Measurements from ENCODE around the gene SCNN1A. TPM values are rescaled to one million over a fixed set of nuclear protein-coding genes. Genes with fewer than 3 reads are reported as not detected.

Gene SCNN1A
- total RNA-seq, 1 experiment from 2014 or later = 111 TPM

DNA sequence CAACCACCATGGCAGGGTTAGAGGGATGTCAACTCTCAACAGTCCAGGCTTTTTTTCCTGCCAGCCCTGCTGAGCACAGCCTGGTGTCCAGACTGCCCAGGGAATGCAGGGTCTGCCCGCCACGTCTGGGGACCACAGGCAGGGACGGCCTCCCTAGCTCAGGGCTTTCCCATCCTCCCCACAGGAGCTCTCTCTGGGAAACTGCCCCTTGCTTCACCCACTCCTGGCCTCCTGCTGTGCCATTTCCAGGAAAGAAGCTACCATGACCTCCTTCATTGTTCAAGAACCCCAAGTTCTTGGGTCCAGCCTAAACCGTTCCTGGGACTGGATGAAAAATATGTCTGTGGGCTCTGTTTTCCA is 4.8 kb downstream of the SCNN1A start:
- Histone ChIP-seq H2BK5ac (ENCODE audit: insufficient read length, low read length) (peak overlapping the region; percentile 23), H2BK12ac (ENCODE audit: insufficient read length, low read depth, low read length) (peak overlapping the region; percentile 7), H3K79me2 (ENCODE audit: insufficient read depth, low read length) (peaks cover 30% of the 10 kb centered on the region), H3T11ph (ENCODE audit: low read length) (no peak overlapping the region), H2BK15ac (ENCODE audit: low read depth, low read length) (no peak overlapping the region), H4K5ac (ENCODE audit: insufficient read length, low read depth, low read length) (no peak overlapping the region), H3K18ac (ENCODE audit: insufficient read length, low read depth, low read length) (peak overlapping the region; percentile 25), H3K23ac (ENCODE audit: insufficient read length, low read depth, low read length) (no peak overlapping the region), H2AFZ (ENCODE audit: low read length) (no peak overlapping the region), H3K4ac (ENCODE audit: low read depth, low read length) (no peak overlapping the region), H3K27me3 (ENCODE audit: insufficient read depth, low read length) (no peaks in the 10 kb centered on the region), H3K56ac (ENCODE audit: insufficient read length, low read depth, low read length) (no peak overlapping the region), H2BK120ac (ENCODE audit: low read depth, low read length, poor library complexity, severe bottlenecking) (no peak overlapping the region), H3K79me1 (ENCODE audit: insufficient read depth, low read depth, low read length, poor library complexity, severe bottlenecking) (peaks cover 9% of the 10 kb centered on the region), H3K27ac (ENCODE audit: insufficient read length, low read depth, low read length) (peak overlapping the region; percentile 83), H4K91ac (ENCODE audit: insufficient read length, low read depth, low read length) (peak overlapping the region; percentile 38), H3K4me2 (ENCODE audit: insufficient read depth, insufficient read length, low read length) (peak overlapping the region; percentile 53), H2BK20ac (ENCODE audit: low read depth, low read length, poor library complexity, severe bottlenecking) (no peak overlapping the region), H3K14ac (ENCODE audit: insufficient read depth, low read length) (peak overlapping the region; percentile 28; the same call in 1 of the 2 replicates), H4K8ac (replicated peaks; ENCODE audit: insufficient read length, low read depth, low read length) (no peak overlapping the region), H2AK5ac (ENCODE audit: insufficient read length, low read length) (no peak overlapping the region), H4K20me1 (ENCODE audit: control insufficient read depth, insufficient read depth, insufficient read length) (no peaks in the 10 kb centered on the region), H3K9ac (ENCODE audit: extremely low read depth, insufficient read length, low read length) (peak overlapping the region; percentile 2), H3K9me3 (ENCODE audit: control insufficient read depth, low read depth, low read length) (no peaks in the 10 kb centered on the region), H3K4me1 (ENCODE audit: insufficient read depth, low read length) (peaks cover 15% of the 10 kb centered on the region; the same call in 1 of the 2 replicates), H3K23me2 (ENCODE audit: insufficient read length, low read depth, low read length, poor library complexity, severe bottlenecking) (peaks cover 41% of the 10 kb centered on the region)
- H3K4me3 Mint-ChIP-seq = peak overlapping the region; percentile 65 to 72
- TF ChIP-seq, protein P1, sequence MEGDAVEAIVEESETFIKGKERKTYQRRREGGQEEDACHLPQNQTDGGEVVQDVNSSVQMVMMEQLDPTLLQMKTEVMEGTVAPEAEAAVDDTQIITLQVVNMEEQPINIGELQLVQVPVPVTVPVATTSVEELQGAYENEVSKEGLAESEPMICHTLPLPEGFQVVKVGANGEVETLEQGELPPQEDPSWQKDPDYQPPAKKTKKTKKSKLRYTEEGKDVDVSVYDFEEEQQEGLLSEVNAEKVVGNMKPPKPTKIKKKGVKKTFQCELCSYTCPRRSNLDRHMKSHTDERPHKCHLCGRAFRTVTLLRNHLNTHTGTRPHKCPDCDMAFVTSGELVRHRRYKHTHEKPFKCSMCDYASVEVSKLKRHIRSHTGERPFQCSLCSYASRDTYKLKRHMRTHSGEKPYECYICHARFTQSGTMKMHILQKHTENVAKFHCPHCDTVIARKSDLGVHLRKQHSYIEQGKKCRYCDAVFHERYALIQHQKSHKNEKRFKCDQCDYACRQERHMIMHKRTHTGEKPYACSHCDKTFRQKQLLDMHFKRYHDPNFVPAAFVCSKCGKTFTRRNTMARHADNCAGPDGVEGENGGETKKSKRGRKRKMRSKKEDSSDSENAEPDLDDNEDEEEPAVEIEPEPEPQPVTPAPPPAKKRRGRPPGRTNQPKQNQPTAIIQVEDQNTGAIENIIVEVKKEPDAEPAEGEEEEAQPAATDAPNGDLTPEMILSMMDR (conservative IDR thresholded peaks at IDR 0.05) = no peak
- H3K27me3 Mint-ChIP-seq (ENCODE audit: low read depth) = no peaks in the 10 kb centered on the region
- no peaks in the 10 kb centered on the region for H3K9me3 Mint-ChIP-seq
- no CpG with 5 or more reads among the region's 4 CpGs for WGBS (ENCODE audit: extremely low coverage, insufficient read length, low lambda C conversion rate)
- H3K36me3 Mint-ChIP-seq (ENCODE audit: insufficient read depth in 1 of 3, low read depth in 3 of 3) = peaks cover 16 to 48% (median 37%) of the 10 kb centered on the region in 3 experiments
- H3K4me1 Mint-ChIP-seq = peaks cover 64 to 67% of the 10 kb centered on the region in 2 experiments
- DNase-seq = peak; percentile 38
- peak overlapping the region; percentile 98 for H3K27ac Mint-ChIP-seq

All from H9 (cell line).